H1 (cell line): ENCODE measurements around the gene BTAF1. TPM values are rescaled to one million over a fixed set of nuclear protein-coding genes. Genes with fewer than 3 reads are reported as not detected.

Experiments
- MAFK ChIP-seq: IDR thresholded peaks from 2 replicates; pipeline ENCODE4 v1.6.1; 2012; ENCODE audit warnings: low read depth, mild to moderate bottlenecking, improper control_type of control experiment, low read length
- polyA plus RNA-seq, 7 experiments: library from polyadenylated mRNA; depleted of rRNA in 3 of 7; stranded (reverse) in 5 of 7; unstranded in 2 of 7; fragments of >200 nt in 5 of 7; fragments of 200-250 nt in 2 of 7; gene quantifications; 1 replicate in 5 of 7; 2 replicates in 1 of 7; 4 replicates in 1 of 7; pipeline versions ENCODE4 v1.2.1 to v1.2.3, GENCODE V29; 2011 to 2013; ENCODE audit warnings: missing spikeins in 2 of 7, mixed read lengths in 2 of 7
- total RNA-seq: library from RNA; stranded (reverse); fragmentation: NEBNext Ultra II Directional; extraction: Animal tissue kit (Norgen Biotek cat#: 25700); gene quantifications from 2 replicates; pipeline ENCODE4 v1.2.1, GENCODE V29; 2021

The BTAF1 gene
- total and polyA plus RNA-seq, 2 of the 8 experiments (the other 6 are each of a cell fraction or from before 2014, with no cell fraction given): 24.5 to 39.1 TPM

GRCh38 chr10:91883549-91884444 is 39.8 kb upstream of the BTAF1 start (continued):
- peak; percentile 44; the same call in 1 of the 2 replicates for TF ChIP-seq MAFK
